Caki2 (cell line): ENCODE data around the gene TMCO6. TPM values are rescaled to one million over a fixed set of nuclear protein-coding genes. Genes with fewer than 3 reads are reported as not detected.
"Not testable (repeated sequence)": the region's sequence is repeated elsewhere in the genome, so short reads cannot be mapped to it uniquely, and the experiment has no call there.

Experiments used
- DNase-seq: peaks from one replicate; pipeline ENCODE4 v3.0.0-alpha.2; 2015; ENCODE audit warnings: low read depth
- in situ Hi-C: cut with HindIII; loops from 2 replicates; pipeline ENCODE4 v1.10.0; 2016; ENCODE audit warnings: low sequenced_read_pairs, low pct_unique_long_range_greater_than_20kb, mixed read lengths
- total RNA-seq: library from RNA; depleted of rRNA; stranded (reverse); fragments of >200 nt; shearing (Covaris generic); gene quantifications from 2 replicates; pipeline ENCODE4 v1.2.3, GENCODE V29; 2014; ENCODE audit warnings: low replicate concordance

The TMCO6 gene
- total RNA-seq, 1 experiment from 2014 or later = 14.0 TPM

- DNase-seq, in situ Hi-C loops: not testable (repeated sequence)
These were observed 14.4 kb upstream of the TMCO6 start for GRCh38 chr5:140624886-140625285.

GRCh38 chr5:140627972-140628371 lies 11.3 kb upstream of the TMCO6 start:
- no peak for DNase-seq
- in situ Hi-C loops = no loop called here

GRCh38 chr5:140628711-140629110 lies 10.5 kb upstream of the TMCO6 start:
- DNase-seq = no peak
- in situ Hi-C loops = no loop called here

- in situ Hi-C loops = no loop called here
- no peak for DNase-seq
These were observed 8.8 kb upstream of the TMCO6 start for GRCh38 chr5:140630292-140631035.

- in situ Hi-C loops = no loop called here
These were observed 8.2 kb upstream of the TMCO6 start for GRCh38 chr5:140631036-140631417.

GRCh38 chr5:140631831-140632365 lies 7.4 kb upstream of the TMCO6 start:
- DNase-seq = no peak
- in situ Hi-C loops = no loop called here

More at GRCh38 chr5:140631036-140631417, 8.2 kb upstream of the TMCO6 start:
- DNase-seq = no peak

- in situ Hi-C loops = no loop called here
- DNase-seq = no peak
These were observed 6.8 kb upstream of the TMCO6 start for GRCh38 chr5:140632366-140633020.

- in situ Hi-C loops = no loop called here
- no peak for DNase-seq
These were observed 6.2 kb upstream of the TMCO6 start, which contains the start of gene CD14 for GRCh38 chr5:140633021-140633471. Gene CD14 (minus strand): TSS chr5:140633175. CDS start chr5:140633071, 104 bp downstream.

GRCh38 chr5:140633501-140633900 lies 5.8 kb upstream of the TMCO6 start:
- in situ Hi-C loops = no loop called here
- DNase-seq = no peak

GRCh38 chr5:140634103-140634502 lies 5.1 kb upstream of the TMCO6 start:
- in situ Hi-C loops = no loop called here

GRCh38 chr5:140635291-140636257 lies 3.7 kb upstream of the TMCO6 start:
- DNase-seq = no peak
- in situ Hi-C loops = no loop called here

More at GRCh38 chr5:140634103-140634502, 5.1 kb upstream of the TMCO6 start:
- no peak for DNase-seq

GRCh38 chr5:140637371-140638100 lies 1.7 kb upstream of the TMCO6 start:
- in situ Hi-C loops = no loop called here
- no peak for DNase-seq

- DNase-seq, in situ Hi-C loops: not testable (repeated sequence)
These were observed 428 bp upstream of the TMCO6 start for GRCh38 chr5:140638898-140639147.

- no peak for DNase-seq
- in situ Hi-C loops = no loop called here
These were observed 2.5 kb downstream of the TMCO6 start for GRCh38 chr5:140641716-140642115.

- no peak for DNase-seq
- in situ Hi-C loops = no loop called here
These were observed 3.5 kb downstream of the TMCO6 start for GRCh38 chr5:140642718-140643117.

- no peak for DNase-seq
- in situ Hi-C loops = no loop called here
These were observed 7.8 kb downstream of the TMCO6 start for GRCh38 chr5:140647042-140647419.

GRCh38 chr5:140658870-140659269 lies 19.6 kb downstream of the TMCO6 start:
- DNase-seq = no peak
- in situ Hi-C loops = no loop called here

- DNase-seq, in situ Hi-C loops: not testable (repeated sequence)
These were observed 21.1 kb downstream of the TMCO6 start for GRCh38 chr5:140660371-140660770.
